H1 (cell line): Measurements from ENCODE around the gene IL1R1.

Experiments
- CEBPB ChIP-seq: IDR thresholded peaks from 2 replicates; pipeline ENCODE4 v1.6.1; 2012; ENCODE audit warnings: low read depth, low read length
- EZH2 ChIP-seq: fragments of 200-600 bp; sonication (generic); IDR thresholded peaks from 2 replicates; pipeline ENCODE4 v1.7.1; 2012; ENCODE audit warnings: low read depth, mild to moderate bottlenecking, moderate library complexity, low read length, inconsistent platforms; ENCODE audit not compliant: severe bottlenecking
- GABPA ChIP-seq: IDR thresholded peaks from 2 replicates; pipeline ENCODE4 v1.6.1; 2011; ENCODE audit warnings: mild to moderate bottlenecking, low read length, moderate library complexity, borderline replicate concordance; ENCODE audit not compliant: insufficient read depth
- JUND ChIP-seq: IDR thresholded peaks from 2 replicates; pipeline ENCODE4 v1.6.1; 2011; ENCODE audit warnings: mild to moderate bottlenecking, improper control_type of control experiment, low read length
- POLR2A ChIP-seq, 2 experiments: IDR thresholded peaks; 1 replicate in 1 of 2; 2 replicates in 1 of 2; pipeline ENCODE4 v1.6.1; 2011; ENCODE audit warnings: low read depth in 2 of 2, low read length in 2 of 2, mild to moderate bottlenecking in 2 of 2; ENCODE audit errors: control extremely low read depth in 1 of 2
- POLR2AphosphoS5 ChIP-seq: IDR thresholded peaks from 2 replicates; pipeline ENCODE4 v1.6.1; 2011; ENCODE audit warnings: low read depth, low read length
- RAD21 ChIP-seq, 2 experiments: IDR thresholded peaks in 1 of 2; conservative IDR thresholded peaks in 1 of 2; 2 replicates each; pipeline ENCODE4 v1.6.1; 2011; ENCODE audit warnings: low read depth in 2 of 2, low read length in 2 of 2, improper control_type of control experiment in 1 of 2, inconsistent platforms in 1 of 2, mild to moderate bottlenecking in 1 of 2, moderate library complexity in 1 of 2
- ZNF274 ChIP-seq: IDR thresholded peaks from 2 replicates; pipeline ENCODE4 v1.7.0; 2012; ENCODE audit warnings: low read length, borderline replicate concordance; ENCODE audit errors: extremely low read depth
- TF ChIP-seq, protein P1 (sequence below): IDR thresholded peaks from 2 replicates; pipeline ENCODE4 v1.6.1; 2011; ENCODE audit warnings: low read depth, mild to moderate bottlenecking, low read length; ENCODE audit not compliant: insufficient read depth

- TF ChIP-seq POLR2A (IDR thresholded peaks at IDR 0.05; ENCODE audit: control extremely low read depth in 1 of 2, low read depth in 2 of 2, low read length in 2 of 2) = no peak
- TF ChIP-seq CEBPB = no peak
- no peak for TF ChIP-seq RAD21 (IDR thresholded peaks at IDR 0.05 in 1 of 2, conservative IDR thresholded peaks at IDR 0.05 in 1 of 2; ENCODE audit: low read depth in 2 of 2, low read length in 2 of 2)
- no peak for TF ChIP-seq EZH2
- TF ChIP-seq ZNF274 = no peak
- TF ChIP-seq GABPA = no peak
- TF ChIP-seq POLR2AphosphoS5 = no peak
- TF ChIP-seq, protein P1, sequence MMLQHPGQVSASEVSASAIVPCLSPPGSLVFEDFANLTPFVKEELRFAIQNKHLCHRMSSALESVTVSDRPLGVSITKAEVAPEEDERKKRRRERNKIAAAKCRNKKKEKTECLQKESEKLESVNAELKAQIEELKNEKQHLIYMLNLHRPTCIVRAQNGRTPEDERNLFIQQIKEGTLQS = no peak
- TF ChIP-seq JUND = no peak
These were observed 11.9 kb upstream of the IL1R1 start for GRCh38 chr2:102130647-102130991.
